ENCODE data around the gene TLR5.

DNA sequence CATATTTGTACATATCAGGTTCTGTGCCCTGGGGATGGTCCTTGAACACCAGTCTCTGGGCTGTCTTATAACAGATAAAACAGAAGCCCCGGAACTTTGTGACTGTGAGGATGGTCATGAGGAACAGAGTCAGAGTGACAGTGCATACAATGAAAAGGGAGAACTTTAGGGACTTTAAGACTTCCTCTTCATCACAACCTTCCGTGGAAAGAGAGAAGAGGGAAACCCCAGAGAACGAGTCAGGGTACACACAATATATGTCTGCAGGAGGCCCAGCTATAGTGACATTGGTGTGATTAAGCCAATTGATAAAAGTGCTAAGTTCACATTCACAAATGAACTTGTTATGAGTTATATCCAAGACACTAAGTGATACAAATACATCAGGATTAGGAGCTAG is 32.1 kb downstream of the TLR5 start:
- TF ChIP-seq EZH2 (IDR thresholded peaks at IDR 0.05; ENCODE audit: insufficient read depth, poor library complexity, severe bottlenecking): no peak
- no peak for TF ChIP-seq EZH2phosphoT487 (IDR thresholded peaks at IDR 0.05; ENCODE audit: insufficient read depth, low read depth)
